NCI-H1092 (cell line): ENCODE measurements around the gene TCL1A.
"Not testable (repeated sequence)": the region's sequence is repeated elsewhere in the genome, so short reads cannot be mapped to it uniquely, and the experiment has no call there.

Experiments used
- DNase-seq: peaks from one replicate; lab custom pipeline; 2025; lab: John Stamatoyannopoulos, UW

The TCL1A gene

DNA sequence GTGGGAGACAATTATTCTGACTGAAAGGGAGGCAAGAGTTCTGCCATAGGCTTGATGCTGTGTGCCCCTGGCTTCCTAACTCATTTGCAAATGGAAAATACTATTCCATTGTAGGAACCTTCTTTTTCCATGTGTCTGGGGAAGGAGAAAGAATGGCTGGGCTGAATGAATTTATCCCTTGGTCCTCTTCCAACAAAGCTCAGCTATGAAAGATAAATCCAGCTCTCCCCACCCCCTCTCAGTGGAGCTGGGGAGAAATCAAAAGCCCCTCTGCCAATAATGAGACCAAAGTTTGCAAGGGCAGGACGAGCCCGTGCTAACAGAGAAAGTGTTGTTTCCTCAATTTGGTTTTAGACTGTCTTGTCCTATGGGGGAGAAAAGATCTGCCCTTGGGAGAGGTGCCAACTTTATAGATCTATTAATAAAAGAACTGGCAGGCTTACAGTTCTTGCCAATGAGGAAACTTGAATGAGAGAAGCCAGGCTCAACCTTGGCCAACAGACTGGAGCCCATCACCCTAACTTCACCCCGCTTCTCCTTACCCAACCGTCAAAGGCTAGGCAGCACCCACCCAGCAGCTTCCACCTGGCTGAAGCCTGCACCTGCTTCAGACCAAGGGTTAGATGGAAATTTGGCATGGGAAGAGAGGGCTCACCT, 36.6 kb downstream of the TCL1A start:
- no peak for DNase-seq

DNA sequence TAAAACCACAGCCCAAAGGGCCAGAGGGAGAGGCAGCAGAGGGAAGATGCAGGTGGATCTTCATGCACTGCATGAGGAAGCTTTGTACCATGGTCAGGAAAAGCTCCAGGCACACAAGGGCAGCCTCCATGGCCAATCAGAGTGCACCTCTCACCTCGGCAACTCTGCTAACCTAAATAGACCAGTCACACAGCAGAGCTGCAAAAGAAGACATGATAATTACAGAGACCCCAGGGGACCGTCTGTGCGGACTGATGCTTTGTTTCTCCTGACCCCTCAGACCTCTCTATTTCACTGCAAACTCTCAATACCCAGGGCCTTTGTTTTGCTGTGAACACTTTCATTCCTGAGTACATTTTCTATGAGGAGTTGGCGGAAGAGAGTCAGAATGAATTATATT, 38.4 kb downstream of the TCL1A start:
- no peak for DNase-seq

DNA sequence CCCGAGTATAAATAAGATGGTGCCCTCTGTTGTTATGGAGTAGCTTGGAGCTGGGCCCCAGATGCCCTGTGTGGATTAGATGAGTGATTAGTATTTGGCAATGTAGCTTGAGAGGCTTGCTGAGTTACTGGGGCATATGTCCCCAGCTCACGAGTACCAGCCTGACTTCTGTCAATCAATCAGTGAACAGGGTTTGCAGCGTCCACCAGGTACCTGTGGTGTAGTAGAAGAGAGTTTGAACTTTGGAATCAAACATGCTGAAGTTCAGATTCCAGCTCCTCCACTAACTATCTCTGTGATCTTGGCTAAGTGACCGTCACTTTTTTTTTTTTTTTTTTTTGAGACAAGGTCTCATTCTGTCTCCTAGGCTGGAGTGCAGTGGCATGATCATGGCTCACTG, 39.3 kb downstream of the TCL1A start:
- no peak for DNase-seq

DNA sequence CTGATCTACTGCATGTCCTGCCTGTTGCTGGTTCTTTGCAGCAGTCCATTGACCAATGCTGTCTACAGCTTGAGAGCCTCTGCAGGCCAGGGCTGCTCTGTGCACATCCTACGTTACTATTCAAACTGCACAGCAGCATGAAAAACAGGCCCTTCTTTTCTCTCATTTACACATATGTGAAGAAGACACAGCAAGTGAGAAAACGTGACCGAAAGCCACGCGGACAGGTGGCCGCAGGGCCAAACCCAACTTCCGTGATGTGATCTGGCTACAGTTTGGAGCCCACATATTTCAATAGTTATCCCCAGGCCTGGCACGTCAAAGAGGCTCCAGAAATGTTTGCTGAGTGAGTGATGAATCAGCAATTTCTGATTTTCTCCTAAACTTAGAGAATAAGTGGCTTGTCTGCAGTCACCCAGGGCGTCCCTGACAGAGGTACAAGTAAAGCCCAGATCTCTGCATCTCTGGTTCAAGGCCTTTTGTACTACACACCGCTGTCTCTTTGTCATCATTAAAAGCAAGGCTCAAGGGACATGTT, 45.6 kb downstream of the TCL1A start:
- no peak for DNase-seq

- peak; percentile 85 for DNase-seq
Measured at GRCh38 chr14:95667249-95667693, 46.7 kb downstream of the TCL1A start.

DNA sequence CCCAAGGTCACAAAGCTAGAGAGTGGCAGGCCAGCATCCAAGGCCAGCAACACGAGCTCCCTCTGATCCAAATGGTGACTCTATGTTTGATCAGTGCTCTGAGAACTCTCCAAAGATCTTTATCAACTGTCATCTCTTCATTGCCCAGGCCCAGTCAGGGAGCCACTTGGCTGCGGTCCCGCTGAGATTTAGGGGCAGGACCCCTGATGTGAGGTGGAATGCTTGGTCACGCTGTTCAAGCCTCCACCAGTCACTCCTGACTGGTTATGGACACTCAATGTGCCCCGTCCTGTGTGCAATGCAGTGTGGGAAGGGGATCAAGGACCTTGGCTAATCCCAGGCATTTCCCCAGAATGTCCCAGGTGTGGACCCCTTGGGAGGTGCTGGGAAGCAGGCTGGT, 47.5 kb downstream of the TCL1A start:
- no peak for DNase-seq

- not testable (repeated sequence) for DNase-seq
Measured at GRCh38 chr14:95665530-95665929, 48.4 kb downstream of the TCL1A start.

GRCh38 chr14:95664546-95664945, 49.4 kb downstream of the TCL1A start:
- DNase-seq = peak; percentile 83

- peak; percentile 55 for DNase-seq
Measured at GRCh38 chr14:95664066-95664465, 49.9 kb downstream of the TCL1A start.

DNA sequence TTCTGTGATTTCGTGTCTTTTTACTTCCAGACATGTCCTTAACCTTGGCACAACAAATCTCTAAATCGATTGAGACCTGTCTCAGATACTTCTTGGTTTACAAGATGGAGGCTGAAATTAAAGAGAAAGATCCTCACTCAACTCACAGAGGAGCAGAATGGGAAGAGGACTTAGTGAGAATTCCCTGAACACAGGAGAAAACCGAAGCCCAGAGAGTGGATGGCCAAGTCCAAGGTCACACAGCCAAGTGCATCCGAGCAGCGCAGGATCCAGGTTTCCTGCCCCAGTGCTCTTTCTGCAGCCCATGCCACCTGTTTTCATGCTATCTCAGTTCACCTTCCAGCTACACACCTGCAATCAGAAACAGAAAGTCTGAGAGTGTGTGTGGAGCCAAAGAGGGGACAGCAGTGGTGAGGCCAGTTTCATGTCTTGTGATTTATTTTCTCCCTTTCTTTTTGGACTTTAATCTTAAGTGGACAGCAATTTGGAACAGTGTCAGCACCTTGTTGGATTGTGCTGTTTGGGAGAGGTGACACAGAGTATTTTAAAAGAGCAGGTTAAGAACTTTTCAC, 50.6 kb downstream of the TCL1A start:
- DNase-seq = no peak

- no peak for DNase-seq
Measured at GRCh38 chr14:95662376-95663186, 51.3 kb downstream of the TCL1A start.

GRCh38 chr14:95660651-95661515, 53.0 kb downstream of the TCL1A start:
- no peak for DNase-seq

GRCh38 chr14:95659990-95660385, 53.9 kb downstream of the TCL1A start:
- DNase-seq = no peak
